Measurements from ENCODE around the gene BCAS3.

The BCAS3 gene

GRCh38 chr17:61206922-61207321 lies 529.3 kb downstream of the BCAS3 start:
- no peak overlapping the region for H3K27ac ChIP-seq
- TF ChIP-seq, protein P1, sequence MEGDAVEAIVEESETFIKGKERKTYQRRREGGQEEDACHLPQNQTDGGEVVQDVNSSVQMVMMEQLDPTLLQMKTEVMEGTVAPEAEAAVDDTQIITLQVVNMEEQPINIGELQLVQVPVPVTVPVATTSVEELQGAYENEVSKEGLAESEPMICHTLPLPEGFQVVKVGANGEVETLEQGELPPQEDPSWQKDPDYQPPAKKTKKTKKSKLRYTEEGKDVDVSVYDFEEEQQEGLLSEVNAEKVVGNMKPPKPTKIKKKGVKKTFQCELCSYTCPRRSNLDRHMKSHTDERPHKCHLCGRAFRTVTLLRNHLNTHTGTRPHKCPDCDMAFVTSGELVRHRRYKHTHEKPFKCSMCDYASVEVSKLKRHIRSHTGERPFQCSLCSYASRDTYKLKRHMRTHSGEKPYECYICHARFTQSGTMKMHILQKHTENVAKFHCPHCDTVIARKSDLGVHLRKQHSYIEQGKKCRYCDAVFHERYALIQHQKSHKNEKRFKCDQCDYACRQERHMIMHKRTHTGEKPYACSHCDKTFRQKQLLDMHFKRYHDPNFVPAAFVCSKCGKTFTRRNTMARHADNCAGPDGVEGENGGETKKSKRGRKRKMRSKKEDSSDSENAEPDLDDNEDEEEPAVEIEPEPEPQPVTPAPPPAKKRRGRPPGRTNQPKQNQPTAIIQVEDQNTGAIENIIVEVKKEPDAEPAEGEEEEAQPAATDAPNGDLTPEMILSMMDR (conservative IDR thresholded peaks at IDR 0.05; ENCODE audit: low read depth), result no peak
- no peak for DNase-seq (ENCODE audit: low spot score)
- ChIA-PET CTCF (no interaction called here), POLR2A (ENCODE audit: low non-redundant PET) (no interaction called here)

DNA sequence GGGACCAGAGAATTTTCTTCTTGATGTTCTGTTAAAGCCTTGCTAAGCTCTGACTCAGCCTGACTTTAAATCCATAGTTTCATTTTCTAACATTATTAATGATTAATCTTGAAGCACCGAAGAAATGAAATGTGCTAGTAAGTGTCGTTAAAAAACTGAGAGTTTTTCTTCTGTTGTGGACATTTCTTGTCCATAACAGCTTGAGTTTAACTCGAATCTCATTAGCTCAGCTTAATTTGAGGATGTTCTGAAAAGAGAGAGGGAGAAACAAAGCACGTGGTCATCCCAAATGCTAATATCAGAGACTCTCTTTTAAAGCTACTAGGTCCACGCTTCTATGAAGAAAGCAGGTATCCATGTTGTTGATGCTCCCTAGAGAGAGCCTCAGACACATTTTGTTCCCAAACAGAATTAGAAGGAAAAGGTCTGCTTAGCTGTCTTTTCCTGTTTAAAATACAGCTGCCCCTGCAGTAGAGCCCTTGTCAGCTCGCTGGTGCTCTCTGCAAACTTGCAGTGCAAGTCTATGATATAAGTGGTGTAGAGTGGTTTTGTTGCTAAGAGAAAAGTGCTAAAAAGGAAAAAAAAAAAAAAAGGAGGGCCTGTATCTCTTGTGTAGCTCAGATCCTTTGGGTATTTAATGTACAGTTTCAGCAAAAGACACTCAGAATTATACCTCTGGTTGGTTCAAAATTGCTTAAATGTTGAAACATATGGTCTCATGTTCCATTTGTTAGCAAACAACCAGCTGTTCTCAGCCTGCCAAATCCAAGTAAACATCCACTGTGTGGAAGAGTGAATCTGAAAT lies 530.9 kb downstream of the BCAS3 start:
- CTCF ChIA-PET, result no interaction called here
- POLR2A ChIA-PET (ENCODE audit: low non-redundant PET), result no interaction called here
- H3K27ac ChIP-seq, result no peak overlapping the region
- TF ChIP-seq, protein P1 (conservative IDR thresholded peaks at IDR 0.05; ENCODE audit: low read depth), result no peak
- DNase-seq (ENCODE audit: low spot score), result no peak

DNA sequence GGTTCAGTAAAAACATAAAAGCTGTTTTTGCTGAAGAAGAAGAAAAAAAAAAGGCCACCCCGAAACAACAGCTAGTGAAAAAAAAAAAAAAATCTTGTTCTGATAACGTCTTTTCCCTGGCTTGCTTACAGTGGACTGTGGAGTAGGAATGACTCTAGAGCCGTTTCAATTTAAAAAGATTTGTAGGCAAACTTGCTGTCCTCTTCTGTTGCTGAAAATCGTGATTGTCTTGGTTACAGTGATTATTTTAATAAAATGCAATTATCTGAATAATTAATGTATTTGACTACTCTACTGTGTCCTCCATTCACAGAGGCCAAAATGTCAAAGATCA lies 531.4 kb downstream of the BCAS3 start:
- ChIA-PET CTCF (no interaction called here), POLR2A (ENCODE audit: low non-redundant PET) (no interaction called here)
- no peak overlapping the region for H3K27ac ChIP-seq
- DNase-seq (ENCODE audit: low spot score), result no peak
- TF ChIP-seq, protein P1 (conservative IDR thresholded peaks at IDR 0.05; ENCODE audit: low read depth), result no peak

- DNase-seq (ENCODE audit: low spot score), result no peak
- H3K27ac ChIP-seq, result no peak overlapping the region
- ChIA-PET POLR2A (ENCODE audit: low non-redundant PET) (no interaction called here), CTCF (no interaction called here)
- TF ChIP-seq, protein P1 (conservative IDR thresholded peaks at IDR 0.05; ENCODE audit: low read depth), result no peak
Observed at GRCh38 chr17:61209525-61209924, 531.9 kb downstream of the BCAS3 start.

GRCh38 chr17:61211236-61211635 lies 533.6 kb downstream of the BCAS3 start:
- H3K27ac ChIP-seq, result no peak overlapping the region
- TF ChIP-seq, protein P1 (conservative IDR thresholded peaks at IDR 0.05; ENCODE audit: low read depth), result no peak
- ChIA-PET CTCF (no interaction called here), POLR2A (ENCODE audit: low non-redundant PET) (no interaction called here)
- DNase-seq (ENCODE audit: low spot score), result no peak

DNA sequence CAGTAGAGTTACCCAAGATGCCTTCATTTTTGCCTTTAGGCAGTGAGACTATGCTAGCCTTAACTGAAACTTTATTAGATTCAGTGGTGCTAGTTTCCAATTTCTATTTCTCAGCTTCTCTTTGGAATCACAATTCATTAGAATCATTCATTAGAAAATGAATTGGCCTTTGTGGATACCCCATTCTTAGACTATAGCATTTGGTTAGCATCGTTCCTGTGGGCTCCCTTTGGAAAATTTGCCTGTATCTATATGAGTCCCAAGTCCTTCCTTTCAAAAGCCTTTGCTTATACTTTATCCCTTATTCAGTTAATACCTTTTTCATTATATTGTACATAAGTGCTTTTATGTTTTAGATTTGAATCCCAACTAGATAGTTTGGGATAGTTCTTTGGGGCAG lies 535.0 kb downstream of the BCAS3 start:
- DNase-seq (ENCODE audit: low spot score), result no peak
- POLR2A ChIA-PET (ENCODE audit: low non-redundant PET), result no interaction called here
- TF ChIP-seq, protein P1 (conservative IDR thresholded peaks at IDR 0.05; ENCODE audit: low read depth), result no peak
- CTCF ChIA-PET, result no interaction called here
- no peak overlapping the region for H3K27ac ChIP-seq

Data from RWPE1 (cell line).